RPMI8226 (cell line): Measurements from ENCODE around the gene GOLGA1.
A peak's percentile ranks its signal among the peaks of the same experiment; 100 is the strongest.
"Not testable (repeated sequence)": the region's sequence is repeated elsewhere in the genome, so short reads cannot be mapped to it uniquely, and the experiment has no call there.

ENCODE experiments used
- DNase-seq: peaks from one replicate; pipeline ENCODE4 v3.0.0-alpha.2; 2015

The GOLGA1 gene, protein sequence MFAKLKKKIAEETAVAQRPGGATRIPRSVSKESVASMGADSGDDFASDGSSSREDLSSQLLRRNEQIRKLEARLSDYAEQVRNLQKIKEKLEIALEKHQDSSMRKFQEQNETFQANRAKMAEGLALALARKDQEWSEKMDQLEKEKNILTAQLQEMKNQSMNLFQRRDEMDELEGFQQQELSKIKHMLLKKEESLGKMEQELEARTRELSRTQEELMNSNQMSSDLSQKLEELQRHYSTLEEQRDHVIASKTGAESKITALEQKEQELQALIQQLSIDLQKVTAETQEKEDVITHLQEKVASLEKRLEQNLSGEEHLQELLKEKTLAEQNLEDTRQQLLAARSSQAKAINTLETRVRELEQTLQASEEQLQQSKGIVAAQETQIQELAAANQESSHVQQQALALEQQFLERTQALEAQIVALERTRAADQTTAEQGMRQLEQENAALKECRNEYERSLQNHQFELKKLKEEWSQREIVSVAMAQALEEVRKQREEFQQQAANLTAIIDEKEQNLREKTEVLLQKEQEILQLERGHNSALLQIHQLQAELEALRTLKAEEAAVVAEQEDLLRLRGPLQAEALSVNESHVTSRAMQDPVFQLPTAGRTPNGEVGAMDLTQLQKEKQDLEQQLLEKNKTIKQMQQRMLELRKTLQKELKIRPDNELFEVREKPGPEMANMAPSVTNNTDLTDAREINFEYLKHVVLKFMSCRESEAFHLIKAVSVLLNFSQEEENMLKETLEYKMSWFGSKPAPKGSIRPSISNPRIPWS

DNA sequence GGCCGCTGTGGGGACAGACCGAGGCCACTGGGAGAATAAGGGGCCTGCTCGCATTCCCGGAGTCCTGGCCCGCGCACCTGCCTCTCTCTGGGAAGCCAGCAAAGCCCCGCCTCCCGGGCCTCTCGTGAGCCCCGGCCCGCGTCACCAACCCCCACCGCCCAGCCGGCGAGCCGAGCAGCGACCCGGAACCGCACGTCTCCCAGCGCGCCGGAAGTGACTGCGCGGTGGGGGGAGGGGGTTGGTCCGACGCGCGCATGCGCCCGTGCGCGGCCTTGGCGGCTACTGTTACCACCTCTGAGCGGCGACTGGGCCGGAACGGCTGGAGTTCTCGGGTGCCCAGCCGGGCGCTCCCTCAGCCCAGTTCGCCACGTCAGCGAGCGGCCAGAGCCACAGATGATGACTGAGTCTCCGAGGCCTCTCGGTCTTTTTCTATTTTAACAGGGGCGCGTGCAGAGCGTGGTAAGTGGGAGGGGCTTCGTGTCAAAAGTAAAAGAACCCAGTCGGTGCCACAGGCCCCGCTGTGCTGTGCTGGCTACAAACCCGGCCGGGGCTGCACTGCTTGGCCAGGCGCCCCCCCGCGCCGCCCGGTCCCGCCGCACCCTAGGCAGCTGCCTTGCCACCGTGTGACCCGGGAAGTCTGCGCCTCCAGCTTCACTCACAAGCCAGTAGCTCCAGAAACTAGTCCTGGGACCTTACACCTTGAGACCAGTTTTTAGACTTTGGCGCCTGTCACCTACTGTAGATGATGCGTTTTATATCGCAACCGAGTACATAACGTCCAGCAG, at the start of gene GOLGA1:
Gene GOLGA1 (minus strand): TSS at position 190 of the 785 bp plus-strand sequence. CDS start 2,372 bp downstream, outside the sequence.
- DNase-seq = peak; percentile 97

DNA sequence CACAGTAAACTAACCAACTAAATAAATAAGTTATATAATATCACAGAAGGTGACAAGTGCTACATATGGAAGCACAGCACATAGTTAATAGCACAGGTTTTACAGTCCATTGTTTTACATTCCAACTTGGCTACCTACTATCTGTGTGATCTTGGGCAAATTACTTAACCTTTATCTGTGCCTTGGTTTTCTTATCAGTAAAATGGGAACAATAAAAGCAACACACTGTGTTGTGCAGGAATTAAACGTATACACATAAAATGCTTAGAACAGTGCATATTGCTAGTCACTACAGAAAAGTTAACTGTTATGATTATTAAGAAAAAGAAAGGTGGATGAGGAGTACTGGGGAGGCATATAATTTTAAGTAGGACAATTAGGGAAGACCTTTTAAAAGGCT, 42.8 kb upstream of the GOLGA1 start:
- DNase-seq = no peak

DNA sequence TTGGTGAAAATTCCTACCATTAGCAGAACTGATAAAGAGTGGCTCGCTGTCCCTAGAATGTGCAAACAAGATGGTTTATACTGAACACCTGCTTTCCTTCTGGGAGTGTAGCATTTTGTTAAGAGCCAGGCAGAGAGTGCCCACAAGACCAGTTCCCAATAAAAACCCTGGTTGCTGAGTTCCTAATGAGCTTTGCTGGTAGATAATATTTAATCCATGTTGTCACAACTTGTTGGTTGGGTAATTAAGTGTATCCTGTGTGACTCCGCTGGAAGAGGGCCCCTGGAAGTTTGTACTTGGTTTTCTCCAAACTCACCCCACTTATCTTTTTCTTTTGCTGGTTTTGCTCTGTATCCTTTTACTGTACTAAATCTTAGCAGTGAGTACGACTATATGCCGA, 39.5 kb upstream of the GOLGA1 start:
- no peak for DNase-seq

DNA sequence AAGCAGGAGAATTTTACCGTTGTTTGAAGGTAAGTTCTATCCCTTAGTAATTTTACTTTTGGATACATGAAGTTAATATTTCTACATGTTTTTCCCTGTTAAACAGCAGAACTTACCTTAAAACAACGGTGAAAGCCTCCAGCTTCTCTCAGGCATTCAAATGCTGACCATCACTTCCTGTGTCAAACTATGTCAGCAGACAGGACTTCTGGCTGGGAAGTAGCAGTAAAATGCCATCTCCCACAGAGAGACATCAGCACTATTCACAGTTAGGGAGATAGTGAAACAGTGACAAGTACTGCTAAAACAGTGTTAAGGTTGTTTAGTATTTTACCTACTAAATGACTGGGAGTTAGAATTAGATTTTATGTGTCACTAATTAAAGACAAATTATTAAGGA, 34.2 kb upstream of the GOLGA1 start:
- no peak for DNase-seq

DNA sequence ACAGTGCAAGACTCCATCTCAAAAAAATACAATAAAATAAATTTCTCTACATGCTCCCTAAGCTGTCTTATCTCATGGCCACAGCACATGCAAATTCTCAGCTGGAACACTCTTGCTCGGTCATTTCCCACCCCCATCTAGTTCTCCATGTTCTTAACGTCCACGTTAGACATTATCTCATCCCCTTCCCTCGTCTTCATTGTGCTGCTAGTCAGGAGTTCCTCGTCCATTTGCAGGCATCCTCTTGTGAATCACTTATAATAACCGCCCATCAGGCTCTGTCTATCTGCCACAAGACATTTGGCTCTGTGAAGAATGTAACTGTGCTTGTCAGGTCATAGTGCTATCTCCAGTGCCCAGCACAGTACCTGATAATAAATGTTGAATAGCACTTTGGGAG, 32.9 kb upstream of the GOLGA1 start:
- no peak for DNase-seq

DNA sequence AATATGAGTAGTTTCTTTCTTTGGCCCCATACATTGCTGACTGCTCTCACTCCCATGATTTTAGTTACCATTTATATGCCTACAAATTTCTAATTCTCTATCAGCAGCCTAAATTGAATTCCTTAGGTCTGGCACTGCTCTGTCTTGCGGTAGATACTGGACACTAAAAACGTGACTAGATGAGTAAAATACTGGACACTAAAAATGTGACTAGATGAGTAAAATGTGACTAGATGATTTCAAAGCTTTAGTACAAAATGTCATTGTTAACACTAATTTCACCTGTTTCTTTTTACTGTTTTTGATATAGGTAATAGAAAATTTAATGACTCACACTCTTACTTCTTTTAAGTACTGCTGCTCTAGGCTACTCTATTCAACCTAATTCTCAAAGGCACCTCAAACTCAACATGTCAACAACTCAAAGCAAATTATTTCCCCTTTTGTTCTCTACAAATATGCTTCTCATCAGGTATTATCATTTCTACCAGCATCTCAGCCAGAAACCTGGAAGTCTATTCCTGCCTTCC, 31.4 kb upstream of the GOLGA1 start:
- DNase-seq = no peak

DNA sequence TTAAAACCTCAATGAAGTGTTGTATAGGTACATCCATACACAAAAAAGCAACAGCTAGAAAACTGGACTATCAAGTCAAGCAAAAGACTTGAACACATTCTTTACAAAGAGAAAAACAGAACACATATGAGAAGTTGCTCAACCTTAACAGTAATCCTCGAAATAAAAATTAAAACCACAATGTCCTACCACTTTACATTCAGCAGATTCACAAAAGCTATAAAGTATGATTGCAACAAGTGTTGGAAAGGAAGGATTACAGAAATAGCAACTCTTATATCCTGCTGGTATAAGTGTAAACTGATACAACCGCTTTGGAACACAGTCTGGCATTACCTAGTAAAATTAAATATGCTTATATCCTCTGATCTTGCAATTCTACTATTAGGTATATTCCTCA, 28.5 kb upstream of the GOLGA1 start:
- no peak for DNase-seq

DNA sequence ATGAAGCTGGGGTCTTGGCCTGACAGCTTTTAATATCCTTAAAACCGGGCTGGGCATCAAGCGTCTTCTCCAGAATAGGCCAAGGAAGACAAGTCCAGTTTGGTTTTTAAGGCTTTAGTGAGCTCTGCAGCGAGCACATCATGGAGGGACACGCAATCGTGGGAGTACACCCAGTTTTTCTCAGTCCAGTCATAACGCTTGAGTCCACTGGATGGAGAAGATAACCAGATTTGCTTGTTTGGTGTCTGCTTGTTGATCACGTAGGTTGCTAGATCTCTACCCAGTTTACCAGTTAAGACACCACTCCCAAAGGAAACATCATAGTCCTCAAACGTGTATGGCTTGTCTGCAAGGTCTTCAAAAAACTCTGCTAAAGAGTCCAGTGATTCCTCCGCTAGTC, 27.4 kb upstream of the GOLGA1 start:
- DNase-seq = no peak

DNA sequence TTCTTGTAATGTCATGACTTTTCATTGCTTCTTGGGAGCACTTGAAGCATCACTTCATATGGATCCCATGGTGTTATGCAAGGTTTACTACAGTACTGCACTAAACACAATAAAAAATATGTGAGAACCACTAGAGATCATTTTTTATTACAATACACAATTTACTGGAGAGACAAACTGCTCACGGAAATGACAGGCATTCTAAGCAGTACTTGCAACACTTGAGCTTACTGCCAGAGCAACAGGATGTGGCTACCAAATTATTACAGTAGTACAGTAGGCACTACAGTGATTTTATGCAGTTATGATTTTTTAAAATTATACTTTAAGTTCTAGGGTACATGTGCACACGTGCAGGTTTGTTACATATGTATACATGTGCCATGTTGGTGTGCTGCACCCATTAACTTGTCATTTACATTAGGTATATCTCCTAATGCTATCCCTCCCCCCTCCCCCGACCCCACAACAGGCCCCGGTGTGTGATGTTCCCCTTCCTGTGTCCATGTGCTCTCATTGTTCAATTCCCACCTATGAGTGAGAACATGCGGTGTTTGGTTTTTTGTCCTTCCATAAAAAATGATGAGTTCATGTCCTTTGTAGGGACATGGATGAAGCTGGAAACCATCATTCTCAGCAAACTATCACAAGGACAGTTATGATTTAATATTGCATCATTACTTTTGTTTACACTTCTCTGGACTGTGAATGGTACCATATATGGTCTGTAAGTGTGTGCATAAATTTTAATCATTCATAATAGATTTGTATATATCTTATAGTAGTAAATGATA, 25.1 kb upstream of the GOLGA1 start:
- DNase-seq = not testable (repeated sequence)

DNA sequence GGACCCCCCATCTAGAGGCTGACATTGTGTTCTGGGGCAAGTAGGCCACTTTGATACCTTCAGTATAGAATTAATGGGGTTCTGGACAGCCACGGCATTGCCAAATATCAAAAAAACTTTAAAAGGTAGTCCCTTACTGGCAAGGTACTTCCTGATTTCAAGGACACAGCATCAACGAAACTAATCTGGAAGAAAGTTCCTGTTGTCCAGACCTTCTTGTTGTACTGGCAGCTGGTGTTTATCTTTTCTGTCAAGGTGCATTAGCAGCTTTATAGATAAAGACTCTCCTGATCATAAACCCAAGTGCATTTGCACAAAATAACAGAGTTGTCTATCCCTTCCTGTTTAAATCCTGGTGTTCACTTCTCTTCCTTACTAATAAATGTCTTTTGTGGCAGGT, 23.7 kb upstream of the GOLGA1 start:
- DNase-seq = no peak

DNA sequence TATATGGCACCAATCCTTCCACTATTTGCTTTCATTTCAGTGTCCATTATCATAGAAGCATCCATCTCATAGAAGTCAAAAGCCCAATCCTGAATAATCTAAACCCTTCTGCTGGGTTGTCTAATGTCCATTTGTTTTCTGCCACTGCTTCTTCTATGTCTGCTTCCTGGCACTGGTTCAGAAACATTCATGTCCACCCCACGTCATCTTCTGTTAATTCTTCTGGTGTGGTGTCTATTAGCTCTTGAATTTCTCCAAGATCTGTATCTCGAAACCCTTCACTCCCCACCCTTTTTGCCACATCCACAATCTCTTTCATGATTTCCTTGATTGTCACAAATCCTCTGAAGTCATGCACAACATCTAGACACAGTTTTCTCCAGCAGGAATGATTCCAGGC, 23.2 kb upstream of the GOLGA1 start:
- DNase-seq = no peak

DNA sequence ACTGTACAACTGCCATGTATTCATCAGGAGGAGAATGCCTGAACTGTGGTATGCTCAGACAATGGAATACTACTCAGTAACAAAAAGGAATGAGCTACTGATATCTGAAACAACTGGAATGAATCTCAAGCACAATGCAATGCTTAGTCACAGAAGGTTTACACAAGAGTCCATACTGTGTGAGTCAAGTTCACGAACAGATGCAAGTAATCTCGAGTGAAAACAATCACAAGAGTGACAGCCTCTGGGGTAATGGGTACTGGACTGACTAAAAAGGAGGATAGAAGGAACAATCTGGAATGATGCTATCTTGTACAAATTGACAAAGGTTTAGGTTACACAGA, 19.5 kb upstream of the GOLGA1 start:
- DNase-seq = no peak

DNA sequence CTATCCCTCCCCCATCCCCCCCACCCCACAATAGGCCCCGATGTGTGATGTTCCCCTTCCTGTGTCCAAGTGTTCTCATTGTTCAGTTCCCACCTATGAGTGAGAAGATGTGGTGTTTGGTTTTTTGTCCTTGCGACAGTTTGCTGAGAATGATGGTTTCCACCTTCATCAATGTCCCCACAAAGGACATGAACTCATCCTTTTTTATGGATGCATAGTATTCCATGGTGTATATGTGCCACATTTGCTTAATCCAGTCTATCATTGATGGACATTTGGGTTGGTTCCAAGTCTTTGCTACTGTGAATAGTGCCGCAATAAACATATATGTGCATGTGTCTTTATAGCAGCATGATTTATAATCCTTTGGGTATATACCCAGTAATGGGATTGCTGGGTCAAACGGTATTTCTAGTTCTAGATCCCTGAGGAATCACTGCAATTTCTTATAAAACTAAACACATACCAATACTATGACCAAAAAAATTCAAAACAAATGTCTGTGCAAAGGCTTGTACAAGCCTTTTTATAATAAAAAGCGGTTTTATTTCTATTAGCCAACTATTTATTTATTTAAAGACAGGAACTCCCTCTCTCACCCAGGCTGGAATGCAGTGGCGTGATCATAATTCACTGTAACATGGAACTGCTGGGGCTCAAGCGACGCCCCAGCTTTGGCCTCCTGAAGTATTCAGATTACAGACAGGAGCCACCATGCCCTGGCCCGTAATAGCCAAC, 19.0 kb upstream of the GOLGA1 start:
- DNase-seq = not testable (repeated sequence)

DNA sequence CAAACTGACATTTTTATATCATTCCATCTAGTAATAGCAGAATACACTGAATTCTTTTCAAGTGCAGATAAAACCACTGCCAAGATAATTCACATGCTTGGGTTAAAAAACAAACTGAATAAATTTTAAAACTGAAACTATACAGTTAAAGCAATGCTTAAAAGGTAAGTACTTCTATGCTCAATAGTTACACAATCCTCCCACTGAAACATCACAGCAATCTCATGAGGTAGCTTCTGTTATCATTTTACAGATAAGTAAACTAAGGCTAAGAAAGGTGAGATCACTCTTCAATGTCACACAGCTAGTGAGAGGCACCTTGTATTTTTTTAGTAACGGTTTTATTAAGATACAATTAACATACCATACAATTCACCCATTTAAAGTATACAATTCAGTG, 13.4 kb upstream of the GOLGA1 start:
- no peak for DNase-seq

DNA sequence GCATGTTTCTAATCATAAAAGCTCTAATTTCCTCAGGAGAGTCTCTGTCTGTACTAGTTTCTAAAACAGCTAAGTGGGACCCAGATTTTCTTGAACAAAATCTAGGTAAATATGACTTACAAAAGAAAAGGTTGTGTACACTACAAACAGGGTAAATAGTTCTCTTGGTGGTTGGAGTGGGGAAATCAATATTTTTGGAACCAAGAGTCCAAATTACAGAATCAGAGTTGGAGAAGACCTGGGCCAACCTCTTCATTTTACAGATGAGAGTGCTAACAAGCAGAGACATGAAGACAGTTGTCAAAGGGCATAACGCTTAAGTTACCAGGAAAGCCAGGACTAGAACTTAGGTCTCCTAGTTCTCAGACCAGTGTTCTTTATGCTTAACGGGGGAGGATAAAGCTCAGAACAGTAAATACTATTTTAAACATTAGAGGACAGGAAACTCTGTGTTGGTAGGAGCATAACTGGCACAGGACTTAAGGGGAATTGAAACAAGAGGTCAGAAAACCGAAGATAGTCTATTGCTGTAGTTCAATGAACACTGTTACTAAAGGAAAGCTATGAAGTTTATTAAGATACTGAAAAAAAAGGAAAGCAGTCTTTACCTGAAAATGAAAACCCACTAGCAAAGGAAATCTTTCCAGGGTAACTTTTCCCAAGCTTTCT, 9.3 kb upstream of the GOLGA1 start:
- DNase-seq = no peak

DNA sequence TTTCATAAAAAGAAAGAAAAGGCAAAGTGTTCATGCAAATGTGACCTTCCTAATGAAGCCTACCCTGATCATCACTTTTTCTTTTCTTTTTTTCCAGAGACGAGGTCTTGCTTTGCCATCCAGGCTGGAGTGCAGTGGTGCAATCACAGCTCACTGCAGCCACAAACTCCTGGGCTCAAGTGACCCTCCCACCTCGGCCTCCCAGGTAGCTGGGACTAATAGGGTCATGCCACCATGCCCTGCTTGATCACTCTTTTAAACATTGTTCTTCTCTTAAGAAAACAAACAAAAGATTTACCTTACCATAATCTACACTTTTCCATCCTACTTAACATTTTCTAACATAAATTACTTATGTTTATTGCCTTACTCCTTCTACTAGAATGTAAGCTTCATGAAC, 8.5 kb upstream of the GOLGA1 start:
- no peak for DNase-seq

DNA sequence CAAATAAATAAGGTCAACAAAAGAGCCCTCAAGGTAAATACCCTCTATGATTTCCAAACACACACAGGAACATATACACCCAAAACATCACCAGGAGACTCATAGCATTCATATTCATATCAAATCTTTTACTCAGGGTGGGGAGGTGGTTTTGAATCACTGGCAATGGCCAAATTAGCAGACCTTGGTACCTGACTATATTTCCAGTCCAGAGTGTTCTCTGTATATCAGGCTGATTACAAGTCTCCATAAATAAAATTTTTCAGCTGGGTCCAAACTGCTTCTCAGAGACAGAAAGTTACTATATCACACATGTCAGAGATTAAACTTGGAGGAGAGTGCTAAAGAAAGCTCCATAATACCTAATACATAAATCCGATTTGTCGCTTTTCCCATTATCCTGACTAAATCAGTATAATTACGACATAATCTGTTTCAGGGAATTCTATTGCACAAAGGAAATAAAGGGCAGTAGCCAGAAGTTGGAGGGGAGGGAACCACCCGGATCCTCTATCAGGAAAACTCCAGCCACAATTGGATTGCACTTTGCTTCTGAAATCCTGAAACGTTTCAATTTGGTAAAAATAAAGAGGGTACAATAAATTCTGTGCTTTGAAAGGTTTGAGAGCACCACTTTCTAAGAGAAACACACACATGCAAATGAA, 7.0 kb upstream of the GOLGA1 start:
- no peak for DNase-seq

DNA sequence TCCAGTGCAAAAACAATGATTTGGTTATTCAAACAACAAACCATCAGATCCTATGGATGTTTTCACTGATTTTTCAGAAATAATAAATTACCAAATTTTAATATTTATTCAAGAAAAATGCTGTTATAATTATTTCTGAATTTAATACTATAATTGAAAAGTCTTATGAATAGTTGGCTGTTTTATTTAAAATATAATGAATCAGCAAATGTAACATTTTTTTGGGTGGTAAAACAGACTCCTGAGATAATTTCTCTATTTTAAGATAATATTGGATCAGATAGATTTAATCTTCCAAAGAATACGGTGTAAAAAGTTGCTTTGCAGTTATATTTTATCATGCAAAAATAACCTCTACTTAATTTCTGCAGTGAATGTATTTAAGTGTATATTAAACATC, 5.3 kb upstream of the GOLGA1 start:
- no peak for DNase-seq

DNA sequence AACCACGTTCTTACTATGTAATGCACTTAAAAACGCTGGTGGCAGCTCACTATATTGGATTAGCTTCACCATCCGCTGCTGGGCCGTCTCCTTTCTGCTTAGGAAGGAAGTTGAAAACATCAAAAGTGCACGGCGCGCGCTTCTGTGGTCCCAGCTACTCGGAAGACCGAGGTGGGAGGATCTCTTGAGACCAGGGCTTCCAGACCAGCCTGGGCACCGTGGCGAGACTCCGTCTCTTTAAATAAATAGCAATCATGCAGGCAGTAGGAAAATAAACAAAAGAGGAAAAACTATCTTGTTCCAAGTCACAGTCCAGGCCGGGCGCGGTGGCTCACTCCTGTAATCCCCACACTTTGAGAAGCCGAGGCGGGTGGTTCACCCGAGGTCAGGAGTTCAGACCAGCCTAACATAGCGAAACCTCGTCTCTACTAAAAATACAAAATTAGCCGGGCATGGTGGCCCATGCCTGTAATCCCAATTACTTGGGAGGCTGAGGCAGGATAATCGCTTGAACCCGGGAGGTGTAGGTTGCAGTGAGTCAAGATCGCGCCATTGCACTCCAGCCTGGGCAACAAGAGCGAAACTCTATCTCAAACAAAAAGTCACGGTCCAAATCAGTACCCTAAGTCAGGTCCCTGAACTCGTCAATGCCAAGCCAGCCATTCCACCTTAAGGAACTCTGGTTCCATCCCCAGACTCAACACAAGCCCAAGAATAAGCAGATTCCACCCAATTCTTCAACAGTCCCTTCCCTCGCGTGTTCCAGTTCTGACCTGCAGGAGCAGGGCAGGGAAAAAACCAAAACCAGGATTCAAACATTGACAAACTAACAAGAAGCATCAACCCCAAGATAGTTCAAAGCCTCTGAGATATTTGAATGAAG, 1.0 kb upstream of the GOLGA1 start:
- peak; percentile 76 for DNase-seq

DNA sequence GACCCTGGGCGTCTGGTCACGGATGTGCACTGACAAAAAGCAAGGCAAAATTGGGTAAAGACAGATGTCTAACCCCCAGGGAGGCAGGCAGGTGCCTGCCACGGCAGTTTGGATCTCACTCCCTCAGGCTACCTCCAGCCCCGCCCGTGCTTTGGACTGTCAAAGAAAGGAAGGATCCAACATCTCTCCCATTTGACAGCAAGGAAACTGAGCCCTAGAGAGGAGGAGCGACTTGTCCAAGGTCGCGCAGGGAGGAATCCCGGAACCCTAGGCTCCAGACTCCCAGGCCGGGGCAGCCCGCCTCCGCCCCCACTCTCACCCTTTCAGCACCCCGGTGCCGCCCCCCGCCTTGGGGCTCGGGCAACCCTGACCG, 376 bp downstream of the GOLGA1 start:
- DNase-seq = peak; percentile 61
